ENCODE measurements around the gene POLD2.

POLD2 gene

GRCh38 chr7:44079331-44080021, 43.9 kb downstream of the POLD2 start:
- DNase-seq, result no peak

GRCh38 chr7:44078521-44078920, 44.8 kb downstream of the POLD2 start:
- DNase-seq, result no peak

- DNase-seq, result no peak
Observed at GRCh38 chr7:44077681-44078091, 45.7 kb downstream of the POLD2 start.

GRCh38 chr7:44077061-44077460, 46.3 kb downstream of the POLD2 start:
- no peak for DNase-seq

GRCh38 chr7:44076101-44076895, 47.0 kb downstream of the POLD2 start:
- DNase-seq, result no peak

GRCh38 chr7:44075296-44076075, 47.9 kb downstream of the POLD2 start:
- no peak for DNase-seq

- DNase-seq, result no peak
Observed at GRCh38 chr7:44074349-44074695, 49.0 kb downstream of the POLD2 start.

- no peak for DNase-seq
Observed at GRCh38 chr7:44073664-44074348, 49.5 kb downstream of the POLD2 start.

- DNase-seq, result peak; percentile 76
Observed at GRCh38 chr7:44072364-44073231, 50.8 kb downstream of the POLD2 start.

- no peak for DNase-seq
Observed at GRCh38 chr7:44071726-44072363, 51.5 kb downstream of the POLD2 start.

- DNase-seq, result no peak
Observed at GRCh38 chr7:44068054-44068453, 55.3 kb downstream of the POLD2 start.

GRCh38 chr7:44067064-44067951, 56.0 kb downstream of the POLD2 start:
- no peak for DNase-seq

GRCh38 chr7:44066494-44067063, 56.8 kb downstream of the POLD2 start:
- DNase-seq, result no peak

- no peak for DNase-seq
Observed at GRCh38 chr7:44066111-44066460, 57.3 kb downstream of the POLD2 start.

- DNase-seq, result peak; percentile 57
Observed at GRCh38 chr7:44065431-44066110, 57.8 kb downstream of the POLD2 start, which contains the start of gene PGAM2. PGAM2 (minus strand) TSS chr7:44065567; CDS start chr7:44065529, 38 bp downstream.

GRCh38 chr7:44064791-44065430, 58.4 kb downstream of the POLD2 start:
- no peak for DNase-seq
